Inflammatory macrophage treated with lipopolysaccharide for 4 hours (primary cell): ENCODE measurements around the gene SPATA18.

Experiments
- DNase-seq: peaks from one replicate; pipeline ENCODE4 v3.0.0-alpha.2; 2020

The SPATA18 gene

GRCh38 chr4:52051213-52051614 lies at the start of gene SPATA18:
TSS of gene SPATA18 (plus strand) at chr4:52051304. CDS start at chr4:52051705, 401 bp downstream.
- DNase-seq: peak; percentile 28

- DNase-seq: no peak
Measured at GRCh38 chr4:52001616-52002015, 49.5 kb upstream of the SPATA18 start.

DNA sequence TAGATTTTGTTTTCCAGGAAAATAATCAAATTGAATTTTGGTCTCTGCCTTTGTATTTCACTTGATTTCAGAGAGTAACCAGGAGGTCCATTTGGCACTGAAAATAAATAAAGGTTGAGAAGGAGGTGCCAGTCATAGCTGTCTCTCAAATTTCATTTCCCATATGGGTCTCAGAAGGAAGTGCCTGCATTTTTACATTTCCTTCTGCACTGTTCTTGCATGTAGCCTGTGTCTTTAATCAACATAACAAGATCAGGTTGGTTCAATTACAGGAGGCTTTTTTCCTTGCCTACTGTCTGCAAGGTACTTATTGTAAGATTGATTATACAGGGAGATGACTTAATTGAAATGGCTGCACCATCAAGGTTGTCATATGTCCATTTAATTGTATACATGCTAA lies 46.7 kb upstream of the SPATA18 start:
- DNase-seq: no peak

- no peak for DNase-seq
Measured at GRCh38 chr4:52005604-52006273, 45.4 kb upstream of the SPATA18 start.

GRCh38 chr4:52006887-52007286 lies 44.2 kb upstream of the SPATA18 start:
- no peak for DNase-seq

- DNase-seq: no peak
Measured at GRCh38 chr4:52010986-52011385, 40.1 kb upstream of the SPATA18 start.

DNA sequence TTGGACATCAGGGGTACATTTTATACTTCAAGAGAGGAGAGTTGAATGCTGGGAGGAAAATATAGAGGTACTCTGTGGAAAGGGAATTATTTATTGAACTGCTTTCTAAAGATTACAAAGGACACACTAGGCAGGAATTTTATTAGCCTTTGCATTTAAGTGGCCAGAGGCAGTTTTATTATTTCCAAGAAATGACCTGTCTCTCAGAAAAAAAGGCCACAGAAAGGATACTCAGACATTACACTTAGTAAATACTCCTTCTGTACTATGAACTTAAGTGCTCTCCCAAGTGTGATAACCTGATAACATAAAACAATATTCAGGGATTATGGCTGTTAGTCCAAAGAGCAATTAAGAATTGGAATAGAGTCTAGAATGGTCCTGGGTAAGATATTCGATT lies 38.5 kb upstream of the SPATA18 start:
- no peak for DNase-seq

- peak; percentile 48 for DNase-seq
Measured at GRCh38 chr4:52014903-52015302, 36.2 kb upstream of the SPATA18 start.

DNA sequence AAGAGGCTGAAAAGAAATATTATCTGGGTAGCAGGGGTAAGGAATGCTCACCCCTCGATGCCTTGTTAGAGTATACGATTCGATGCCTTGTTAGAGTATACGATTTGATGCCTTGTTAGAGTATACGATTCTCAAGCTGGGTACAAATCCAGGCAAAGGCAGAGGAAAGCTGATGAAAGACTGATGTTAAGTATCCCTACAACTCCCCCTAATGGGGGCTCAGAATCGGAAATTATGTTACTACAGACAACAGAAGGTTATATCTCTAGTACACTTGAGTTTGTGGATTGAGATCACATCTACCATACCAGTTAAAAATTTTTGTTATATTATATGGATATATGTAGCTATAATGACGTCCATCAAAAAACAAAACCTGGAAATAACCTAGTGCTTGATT lies 35.7 kb upstream of the SPATA18 start:
- DNase-seq: no peak

- no peak for DNase-seq
Measured at GRCh38 chr4:52016981-52017380, 34.1 kb upstream of the SPATA18 start.

DNA sequence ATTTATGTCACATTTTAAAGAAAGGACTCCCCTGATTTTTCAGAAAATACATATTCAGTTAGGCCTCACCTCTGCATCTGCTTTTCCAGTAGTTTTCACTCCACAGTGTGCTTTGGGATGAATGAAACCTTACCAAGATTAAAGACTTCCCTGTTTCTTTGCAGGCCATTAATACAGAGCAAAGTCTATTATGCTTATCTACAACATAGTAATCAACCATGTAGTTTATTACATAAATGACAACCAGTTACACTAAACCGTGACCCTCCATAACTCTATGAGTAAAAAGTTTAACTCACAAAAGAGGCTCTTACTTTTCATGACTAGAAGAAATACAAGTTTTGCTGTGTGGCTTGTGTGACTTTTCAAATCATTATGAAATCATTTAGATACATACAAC lies 33.3 kb upstream of the SPATA18 start:
- DNase-seq: no peak

DNA sequence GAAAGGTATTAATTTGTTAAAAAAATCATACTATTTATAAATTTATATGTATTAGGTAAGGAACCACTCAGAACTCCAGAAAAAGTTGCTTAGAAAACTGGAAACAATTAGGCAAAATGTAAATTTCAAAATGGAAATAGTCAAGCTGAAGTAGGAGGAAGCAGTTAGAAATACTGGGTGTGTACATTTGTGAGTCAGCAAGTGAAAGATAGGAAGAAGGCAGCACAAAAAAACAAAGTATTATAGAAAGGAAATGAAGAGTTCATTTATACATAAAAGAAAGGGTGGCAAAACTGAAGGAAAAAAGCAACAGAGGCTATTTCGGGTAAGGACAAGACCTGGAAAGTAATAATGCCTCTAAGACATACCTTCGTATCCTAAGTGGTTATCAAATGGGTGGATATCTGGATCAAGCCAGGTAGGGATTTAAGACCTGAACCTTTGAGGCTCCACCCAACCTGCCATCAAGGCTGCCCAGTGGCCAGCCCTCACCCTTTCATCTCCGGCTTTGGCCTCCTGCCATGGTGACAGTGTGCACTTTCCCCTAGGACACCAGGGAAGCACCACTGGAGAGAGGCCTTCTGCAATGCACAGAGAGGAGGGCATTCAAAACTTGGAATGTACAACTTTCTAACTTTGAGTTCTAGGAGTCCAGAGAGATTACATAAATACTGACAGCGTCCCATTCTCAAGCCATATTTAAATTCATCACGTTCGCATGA lies 31.0 kb upstream of the SPATA18 start, which contains the start of gene LRRC66:
Gene LRRC66, minus strand, starts transcription at position 428 of the 722 bp plus-strand sequence. CDS start 2,750 bp downstream, outside the sequence.
- peak; percentile 59 for DNase-seq

DNA sequence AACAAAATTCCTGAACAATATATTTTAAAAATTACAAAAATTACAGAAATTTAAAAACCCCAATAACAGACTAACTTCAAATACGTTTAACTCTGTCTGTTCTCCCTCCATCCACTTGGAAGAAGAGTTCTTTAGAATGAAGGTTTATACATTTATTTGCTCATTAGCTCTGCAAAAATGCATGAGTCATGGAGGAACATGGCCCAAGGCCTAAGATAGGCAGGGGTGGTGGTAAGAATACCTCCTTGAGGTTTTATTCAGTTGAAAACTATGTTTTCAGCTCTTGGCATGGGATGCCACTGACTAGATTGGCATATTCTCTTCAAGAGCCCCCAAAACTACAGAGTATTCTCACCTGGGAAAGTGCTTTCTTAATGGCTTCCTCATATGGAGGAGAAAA lies 22.1 kb upstream of the SPATA18 start:
- DNase-seq: no peak

DNA sequence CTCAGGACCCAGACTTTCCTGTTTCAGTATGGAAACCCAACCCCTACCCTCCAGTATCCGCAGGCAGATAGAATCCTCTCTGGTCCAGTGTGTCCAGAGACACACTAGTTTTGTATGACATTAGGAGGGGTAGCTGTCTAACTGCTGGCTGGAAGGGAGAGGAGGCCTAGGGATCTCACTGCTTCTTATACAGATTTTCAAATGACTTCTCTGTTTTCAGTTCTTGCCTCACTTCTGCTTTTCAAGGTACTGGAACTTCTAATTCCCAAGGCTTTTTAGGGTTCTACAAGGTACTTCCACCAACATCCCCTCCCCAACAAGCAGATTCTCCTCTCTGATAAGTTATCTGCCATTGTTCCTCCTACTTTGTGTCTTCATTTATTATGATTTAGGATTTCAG lies 19.1 kb upstream of the SPATA18 start:
- DNase-seq: peak; percentile 8

DNA sequence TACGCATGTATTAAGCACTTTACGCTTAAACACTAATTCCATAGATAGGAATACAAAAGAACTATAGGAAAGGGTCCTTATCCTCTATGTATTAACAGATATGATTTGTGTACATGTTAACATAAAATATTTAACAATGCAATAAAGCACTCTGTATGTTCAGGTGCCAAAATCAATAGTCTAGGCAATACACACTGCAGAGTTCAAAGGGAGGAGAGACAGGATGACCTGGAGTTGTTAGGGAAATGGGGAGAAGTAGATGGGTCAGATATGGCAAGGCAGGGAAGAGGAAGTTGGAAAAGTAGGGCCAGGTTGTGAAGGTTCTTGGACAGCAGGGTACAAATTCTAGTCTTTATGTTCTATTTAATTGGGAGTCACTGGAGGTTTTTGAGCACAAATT lies 15.9 kb upstream of the SPATA18 start:
- DNase-seq: no peak

GRCh38 chr4:52036886-52037530 lies 14.1 kb upstream of the SPATA18 start:
- no peak for DNase-seq

- DNase-seq: no peak
Measured at GRCh38 chr4:52037689-52038102, 13.4 kb upstream of the SPATA18 start.

DNA sequence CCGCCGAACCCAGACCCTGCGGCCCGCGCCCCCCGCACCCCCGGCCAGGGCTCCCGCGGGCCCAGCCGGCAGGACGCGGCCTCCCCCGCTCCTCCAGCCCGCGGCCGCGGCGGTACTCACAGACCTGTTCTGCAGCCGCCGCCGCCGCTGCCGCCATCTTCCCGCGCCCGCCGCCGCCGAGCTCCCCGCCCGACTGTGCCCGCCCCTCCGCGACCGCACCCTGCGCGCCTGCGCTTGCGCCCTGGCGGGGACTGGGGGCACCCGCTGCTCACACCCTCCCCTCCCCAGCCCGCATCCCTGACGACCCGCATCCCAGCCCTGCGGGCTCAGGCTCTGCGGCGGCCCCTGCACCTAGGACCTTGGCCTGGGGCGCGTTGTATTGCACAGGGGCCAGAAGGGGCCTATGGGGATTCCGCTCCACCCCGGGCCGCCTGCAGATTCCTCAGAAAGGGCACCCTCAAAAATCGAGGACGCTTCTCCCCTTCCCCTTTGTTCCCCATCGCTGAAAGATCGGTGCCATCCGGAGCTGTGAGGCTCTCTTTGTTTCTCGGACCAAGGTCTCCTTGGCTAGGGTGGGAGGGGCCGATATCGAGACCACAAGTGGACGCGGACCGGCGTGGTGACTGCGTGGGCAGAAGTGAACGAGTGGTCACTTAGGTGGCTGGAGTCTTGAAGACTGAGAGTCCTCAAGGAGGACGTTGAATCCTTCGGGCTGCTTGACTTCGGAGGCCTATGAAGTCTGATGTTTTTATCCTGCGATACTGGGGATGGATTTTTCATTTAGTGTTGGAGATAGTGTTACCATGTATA lies 12.8 kb upstream of the SPATA18 start, which contains the start of gene SGCB:
Gene SGCB, minus strand, starts transcription at position 197 of the 810 bp plus-strand sequence. Its CDS starts 40 bp downstream, at position 157.
- peak; percentile 21 for DNase-seq

DNA sequence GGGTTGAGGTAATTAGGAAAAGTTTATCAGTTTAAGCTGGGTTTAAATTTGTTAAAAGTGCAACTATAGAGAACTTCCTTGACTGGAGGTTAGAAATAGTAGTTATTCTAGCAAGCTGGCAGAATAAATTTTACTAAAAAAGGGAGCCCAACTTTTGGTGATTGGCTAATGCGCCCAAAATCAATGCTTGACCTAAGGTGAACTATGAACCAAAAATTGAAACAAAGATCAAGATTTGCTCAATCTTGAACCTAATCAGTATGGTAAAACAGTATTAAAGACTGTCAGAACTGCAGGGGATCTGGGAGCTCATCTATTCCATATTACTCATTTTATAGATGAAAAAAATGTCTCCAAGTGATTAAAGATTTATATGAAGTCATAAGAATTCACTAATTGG lies 6.1 kb upstream of the SPATA18 start:
- DNase-seq: no peak

GRCh38 chr4:52049266-52049665 lies 1.8 kb upstream of the SPATA18 start:
- peak; percentile 72 for DNase-seq

GRCh38 chr4:52051615-52052474 lies 741 bp downstream of the SPATA18 start:
- DNase-seq: peak; percentile 71

DNA sequence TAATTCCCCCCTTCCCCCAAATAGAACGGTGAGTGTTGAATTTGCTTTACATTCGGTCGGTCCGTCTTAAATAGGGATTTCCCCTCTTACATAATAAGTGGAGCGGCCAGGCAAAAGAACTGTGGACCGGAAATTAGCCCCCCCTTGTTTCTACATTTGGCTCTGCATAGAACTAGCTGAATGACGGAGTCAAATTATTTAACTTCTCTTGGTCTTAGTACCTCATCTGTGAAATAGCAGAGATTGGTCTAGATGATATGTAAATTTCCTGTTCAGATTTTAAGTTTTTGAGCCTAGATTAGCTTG lies 1.3 kb downstream of the SPATA18 start:
- peak; percentile 68 for DNase-seq
